ENCODE data around the gene TLK1. TPM values are rescaled to one million over a fixed set of nuclear protein-coding genes. Genes with fewer than 3 reads are reported as not detected.

Gene TLK1
- 10 to 100 TPM; 27.8 to 62.4 TPM for total RNA-seq

DNA sequence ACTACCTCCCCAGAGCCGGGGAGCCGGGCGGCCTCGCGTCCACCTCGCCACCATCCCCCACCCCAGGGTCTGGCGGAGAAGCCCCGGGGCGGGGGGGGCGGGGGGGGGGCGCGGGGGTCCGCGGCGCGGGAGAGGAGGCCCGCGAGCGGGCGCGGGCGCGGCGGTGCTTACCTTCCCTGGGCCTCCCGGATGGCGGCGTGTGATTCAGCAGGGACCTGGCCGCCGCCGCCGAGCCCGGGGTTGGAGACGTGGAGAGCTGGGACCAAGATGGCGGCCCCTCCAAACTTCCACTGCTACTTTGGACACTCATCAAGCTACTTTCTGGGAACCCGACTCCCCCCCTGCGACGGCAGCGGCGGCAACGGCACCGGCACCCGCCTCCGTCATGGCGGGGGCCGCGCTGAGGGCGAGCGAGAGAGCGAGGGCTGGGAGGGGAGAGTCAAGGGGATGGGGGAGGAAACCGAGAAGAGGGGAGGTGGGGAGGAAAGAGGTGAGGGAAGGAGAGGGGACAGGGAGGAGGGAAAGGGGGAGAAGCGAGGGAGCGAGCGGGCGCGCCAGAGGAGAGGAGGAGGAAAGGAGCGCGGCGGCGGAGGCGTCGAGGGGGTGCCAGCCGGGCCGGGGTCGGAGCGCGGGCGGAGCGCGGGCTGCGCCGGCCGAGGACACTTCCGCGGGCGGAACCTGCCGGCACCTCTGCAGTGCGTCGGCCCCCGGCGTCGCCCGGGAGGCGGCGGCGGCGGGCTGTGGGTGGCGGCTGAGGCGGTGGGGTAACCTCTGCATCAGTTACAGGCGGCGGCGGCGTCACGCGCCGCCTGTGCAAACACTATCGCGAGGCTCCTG is at the start of gene TLK1:
Gene TLK1 (minus strand): TSS at position 775 of the 837 bp plus-strand sequence. CDS start 465 bp downstream, at position 310.
- H3K4me1 ChIP-seq (ENCODE audit: control insufficient read depth in 1 of 2, low read depth in 2 of 2) = peaks cover 16 to 19% of the 10 kb centered on the region in 2 donors
- no peak for TF ChIP-seq CTCF (IDR thresholded peaks at IDR 0.05)
- peak within 1 kb of the TSS; percentile 98 for H3K27ac ChIP-seq
- peak within 1 kb of the TSS; percentile 91 for H3K4me3 ChIP-seq
- no peaks in the 10 kb centered on the region for H3K9me3 ChIP-seq
- H3K36me3 ChIP-seq = no peaks in the 10 kb centered on the region
- H3K27me3 ChIP-seq (replicated peaks; ENCODE audit: insufficient read depth) = no peaks in the 10 kb centered on the region
- ATAC-seq (ENCODE audit: insufficient number of reproducible peaks, low FRiP score, low read depth) (peak; percentile 53), DNase-seq (ENCODE audit: low spot score) (peak; percentile 46)

DNA sequence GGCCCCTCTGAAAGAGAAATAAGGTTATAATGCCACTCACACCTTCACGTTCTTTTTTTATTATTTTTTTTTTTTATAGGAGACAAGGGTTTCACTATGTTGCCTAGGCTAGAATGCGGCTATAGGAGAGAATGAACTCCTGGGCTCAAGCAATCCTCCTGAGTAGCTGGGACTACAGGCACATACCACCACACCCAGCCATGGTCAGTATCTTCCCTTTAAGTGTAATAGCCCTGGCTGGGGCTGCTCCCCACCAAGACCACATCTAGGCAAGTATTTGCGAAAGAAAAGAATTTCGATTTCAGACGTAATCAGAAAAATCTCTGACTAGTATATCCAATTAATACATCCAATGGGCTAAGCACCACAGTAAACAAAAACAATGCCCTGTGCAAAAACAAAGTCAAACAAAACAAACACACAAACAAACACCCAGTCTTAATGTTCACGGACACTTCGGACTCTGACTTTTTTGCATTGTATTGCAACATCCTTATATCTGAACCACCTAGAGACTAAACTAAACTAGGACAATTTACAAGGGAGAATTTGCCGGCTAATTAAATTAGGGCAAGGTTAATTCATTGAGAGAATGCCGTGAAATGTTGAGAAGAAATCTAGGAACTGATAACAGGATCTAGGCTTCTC is 49.6 kb upstream of the TLK1 start:
- ATAC-seq (ENCODE audit: insufficient number of reproducible peaks, low FRiP score, low read depth) (no peak), DNase-seq (ENCODE audit: low spot score) (no peak)
- no peak overlapping the region for H3K27ac ChIP-seq
- no peaks in the 10 kb centered on the region for H3K27me3 ChIP-seq (replicated peaks; ENCODE audit: insufficient read depth)
- no peaks in the 10 kb centered on the region for H3K4me1 ChIP-seq (ENCODE audit: control insufficient read depth in 1 of 2, low read depth in 2 of 2)
- TF ChIP-seq CTCF (IDR thresholded peaks at IDR 0.05) = no peak
- H3K9me3 ChIP-seq = no peaks in the 10 kb centered on the region
- H3K36me3 ChIP-seq = no peaks in the 10 kb centered on the region
- H3K4me3 ChIP-seq = no peak overlapping the region

GRCh38 chr2:171208657-171209056 is 48.0 kb upstream of the TLK1 start:
- no peaks in the 10 kb centered on the region for H3K27me3 ChIP-seq (replicated peaks; ENCODE audit: insufficient read depth)
- no peaks in the 10 kb centered on the region for H3K4me1 ChIP-seq (ENCODE audit: control insufficient read depth in 1 of 2, low read depth in 2 of 2)
- DNase-seq (ENCODE audit: low spot score) (no peak), ATAC-seq (ENCODE audit: insufficient number of reproducible peaks, low FRiP score, low read depth) (no peak)
- no peaks in the 10 kb centered on the region for H3K36me3 ChIP-seq
- no peaks in the 10 kb centered on the region for H3K9me3 ChIP-seq
- H3K4me3 ChIP-seq = no peak overlapping the region
- no peak overlapping the region for H3K27ac ChIP-seq
- no peak for TF ChIP-seq CTCF (IDR thresholded peaks at IDR 0.05)

- H3K4me3 ChIP-seq = no peak overlapping the region
- DNase-seq (ENCODE audit: low spot score) (no peak), ATAC-seq (ENCODE audit: insufficient number of reproducible peaks, low FRiP score, low read depth) (no peak)
- no peaks in the 10 kb centered on the region for H3K27me3 ChIP-seq (replicated peaks; ENCODE audit: insufficient read depth)
- no peak for TF ChIP-seq CTCF (IDR thresholded peaks at IDR 0.05)
- H3K9me3 ChIP-seq = no peaks in the 10 kb centered on the region
- H3K36me3 ChIP-seq = no peaks in the 10 kb centered on the region
- no peak overlapping the region for H3K27ac ChIP-seq
- no peaks in the 10 kb centered on the region for H3K4me1 ChIP-seq (ENCODE audit: control insufficient read depth in 1 of 2, low read depth in 2 of 2)
These were observed 45.9 kb upstream of the TLK1 start for GRCh38 chr2:171206422-171207115.

GRCh38 chr2:171205551-171205950 is 44.9 kb upstream of the TLK1 start:
- Histone ChIP-seq H3K4me1 (ENCODE audit: control insufficient read depth in 1 of 2, low read depth in 2 of 2) (no peaks in the 10 kb centered on the region), H3K27ac (no peak overlapping the region), H3K9me3 (no peaks in the 10 kb centered on the region), H3K4me3 (no peak overlapping the region), H3K27me3 (replicated peaks; ENCODE audit: insufficient read depth) (no peaks in the 10 kb centered on the region), H3K36me3 (no peaks in the 10 kb centered on the region)
- TF ChIP-seq CTCF (IDR thresholded peaks at IDR 0.05) = no peak
- ATAC-seq (ENCODE audit: insufficient number of reproducible peaks, low FRiP score, low read depth) (no peak), DNase-seq (ENCODE audit: low spot score) (no peak)
